ENCODE measurements around the gene RCCD1.
A peak's percentile ranks its signal among the peaks of the same experiment; 100 is the strongest.

Gene RCCD1

DNA sequence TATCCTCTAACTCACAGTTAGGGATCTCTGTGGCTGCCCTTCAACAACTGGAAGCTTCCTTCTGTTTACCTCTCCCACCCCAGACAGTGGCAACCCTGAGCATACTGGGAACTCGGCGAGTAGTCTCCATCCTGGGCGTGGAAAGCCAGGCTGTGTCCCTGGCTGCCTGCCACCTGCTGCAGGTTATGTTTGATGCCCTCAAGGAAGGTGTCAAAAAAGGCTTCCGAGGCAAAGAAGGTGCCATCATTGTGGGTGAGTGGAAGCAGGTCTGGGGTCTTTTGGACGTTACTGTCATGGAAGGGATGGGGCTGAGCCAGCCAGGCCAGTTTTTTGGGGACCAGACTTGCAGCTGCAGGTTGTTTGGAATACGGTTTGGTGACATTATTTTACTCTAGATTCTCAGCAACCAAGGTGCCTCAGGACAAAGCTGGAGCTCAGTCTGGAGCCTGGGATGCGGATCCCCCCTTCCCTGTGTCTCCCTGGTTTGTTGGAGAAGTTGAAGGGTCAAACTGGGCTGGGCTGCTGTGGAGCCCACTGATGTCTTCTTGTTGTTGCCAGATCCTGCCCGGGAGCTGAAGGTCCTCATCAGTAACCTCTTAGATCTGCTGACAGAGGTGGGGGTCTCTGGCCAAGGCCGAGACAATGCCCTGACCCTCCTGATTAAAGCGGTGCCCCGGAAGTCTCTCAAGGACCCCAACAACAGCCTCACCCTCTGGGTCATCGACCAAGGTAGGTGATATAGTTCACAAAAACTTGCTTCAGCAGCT, 12.1 kb upstream of the RCCD1 start:
- DNase-seq (ENCODE audit: low spot score): no peak

DNA sequence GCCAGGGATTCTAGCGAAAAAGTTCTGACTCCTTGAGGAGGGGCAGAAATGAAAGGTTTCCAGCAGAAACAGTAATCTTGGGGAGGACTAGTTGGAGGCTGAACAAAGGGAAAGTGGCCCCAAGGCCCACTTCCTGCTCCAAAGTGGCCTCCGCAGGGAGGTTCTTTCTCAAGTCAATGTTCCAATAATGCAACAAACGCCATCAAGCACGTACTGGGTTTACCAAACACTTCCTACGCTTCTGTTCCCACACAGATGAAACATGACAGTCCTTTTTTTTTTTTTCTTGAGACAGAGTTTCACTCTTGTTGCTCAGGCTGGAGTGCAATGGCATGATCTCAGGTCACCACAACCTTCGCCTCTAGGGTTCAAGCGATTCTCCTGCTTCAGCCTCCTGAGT, 9.6 kb upstream of the RCCD1 start:
- DNase-seq (ENCODE audit: low spot score): no peak

DNA sequence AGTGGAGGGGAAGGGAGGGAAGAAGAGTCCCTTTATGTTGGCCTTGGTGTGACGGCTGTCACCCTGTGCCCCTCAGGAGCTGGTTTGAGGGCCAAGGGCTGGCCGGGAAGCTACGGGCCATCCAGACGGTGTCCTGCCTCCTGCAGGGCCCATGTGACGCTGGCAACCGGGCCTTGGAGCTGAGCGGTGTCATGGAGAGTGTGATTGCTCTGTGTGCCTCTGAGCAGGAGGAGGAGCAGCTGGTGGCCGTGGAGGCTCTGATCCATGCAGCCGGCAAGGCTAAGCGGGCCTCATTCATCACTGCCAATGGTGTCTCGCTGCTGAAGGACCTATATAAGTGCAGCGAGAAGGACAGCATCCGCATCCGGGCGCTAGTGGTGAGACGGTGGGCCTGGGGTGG, 8.1 kb upstream of the RCCD1 start:
- DNase-seq (ENCODE audit: low spot score): no peak

DNA sequence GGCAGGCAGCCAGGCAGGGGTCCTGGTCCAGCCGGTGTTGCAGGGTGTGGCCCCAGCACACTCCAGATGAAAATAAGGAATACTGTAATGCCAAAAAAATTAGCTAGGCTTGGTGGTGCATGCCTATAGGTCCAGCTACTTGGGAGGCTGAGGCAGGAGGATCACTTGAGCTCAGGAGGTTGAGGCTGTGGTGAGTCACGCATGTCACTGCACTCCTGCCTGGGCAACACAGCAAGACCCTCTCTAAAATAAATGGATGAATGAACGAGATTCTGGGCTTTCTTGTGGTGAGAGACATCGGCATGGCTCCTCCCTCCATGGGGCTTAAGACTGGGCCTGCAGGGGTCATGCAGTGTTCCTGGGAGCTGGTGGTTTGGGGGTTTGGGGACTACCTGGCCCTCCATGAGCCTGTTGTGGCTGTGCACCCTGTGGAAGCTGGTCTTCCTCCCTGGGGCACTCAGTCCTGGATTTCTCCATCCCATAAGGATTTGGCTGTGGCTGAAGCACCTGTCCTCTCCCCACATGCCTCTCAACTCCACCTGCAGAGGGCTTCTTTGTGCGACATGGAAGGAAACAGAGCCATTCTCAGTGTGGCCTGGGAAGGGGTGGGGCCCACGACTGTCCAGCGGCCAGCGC, 7.6 kb upstream of the RCCD1 start:
- no peak for DNase-seq (ENCODE audit: low spot score)

DNA sequence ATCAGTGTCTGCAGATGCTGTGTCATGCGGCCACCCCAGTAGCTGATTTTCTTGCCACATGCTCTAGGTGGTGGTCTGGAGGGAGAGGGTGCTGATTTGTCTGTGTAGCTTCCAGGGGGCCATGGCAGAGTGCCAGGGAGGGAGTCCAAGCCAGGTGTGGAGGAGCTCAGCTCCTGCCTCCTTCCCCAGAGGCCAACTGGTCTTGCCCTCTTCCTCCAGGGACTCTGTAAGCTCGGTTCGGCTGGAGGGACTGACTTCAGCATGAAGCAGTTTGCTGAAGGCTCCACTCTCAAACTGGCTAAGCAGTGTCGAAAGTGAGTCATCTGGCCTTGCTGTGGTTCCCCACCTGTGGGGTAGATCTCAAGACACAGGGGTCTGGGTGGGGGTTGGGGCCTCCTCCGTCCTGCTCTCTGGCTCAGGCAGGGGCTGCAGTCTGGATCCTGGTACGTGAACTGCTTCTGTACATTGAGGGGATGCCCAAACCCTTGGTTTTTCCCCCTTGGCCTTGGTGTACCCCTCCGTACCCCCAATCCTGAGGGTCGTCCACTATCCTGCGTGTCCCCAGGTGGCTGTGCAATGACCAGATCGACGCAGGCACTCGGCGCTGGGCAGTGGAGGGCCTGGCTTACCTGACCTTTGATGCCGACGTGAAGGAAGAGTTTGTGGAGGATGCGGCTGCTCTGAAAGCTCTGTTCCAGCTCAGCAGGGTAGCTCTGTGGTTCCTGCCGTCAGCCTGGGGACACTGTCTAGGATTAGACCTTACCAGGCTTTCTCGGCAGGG, 6.9 kb upstream of the RCCD1 start:
- DNase-seq (ENCODE audit: low spot score): no peak

DNA sequence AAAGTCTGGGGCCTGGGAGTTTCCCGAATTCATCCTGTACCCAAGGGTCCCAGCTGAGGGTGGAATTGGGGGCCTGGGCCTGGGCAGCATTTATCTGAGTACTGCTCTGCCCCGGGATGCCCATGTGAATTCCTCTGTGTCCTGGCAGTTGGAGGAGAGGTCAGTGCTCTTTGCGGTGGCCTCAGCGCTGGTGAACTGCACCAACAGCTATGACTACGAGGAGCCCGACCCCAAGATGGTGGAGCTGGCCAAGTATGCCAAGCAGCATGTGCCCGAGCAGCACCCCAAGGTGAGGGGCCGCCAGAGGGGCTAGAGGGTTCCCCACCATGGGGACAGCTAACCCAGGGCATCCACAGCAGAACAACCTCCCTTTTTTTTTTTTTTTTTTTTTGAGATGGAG, 6.2 kb upstream of the RCCD1 start:
- DNase-seq (ENCODE audit: low spot score): no peak

DNA sequence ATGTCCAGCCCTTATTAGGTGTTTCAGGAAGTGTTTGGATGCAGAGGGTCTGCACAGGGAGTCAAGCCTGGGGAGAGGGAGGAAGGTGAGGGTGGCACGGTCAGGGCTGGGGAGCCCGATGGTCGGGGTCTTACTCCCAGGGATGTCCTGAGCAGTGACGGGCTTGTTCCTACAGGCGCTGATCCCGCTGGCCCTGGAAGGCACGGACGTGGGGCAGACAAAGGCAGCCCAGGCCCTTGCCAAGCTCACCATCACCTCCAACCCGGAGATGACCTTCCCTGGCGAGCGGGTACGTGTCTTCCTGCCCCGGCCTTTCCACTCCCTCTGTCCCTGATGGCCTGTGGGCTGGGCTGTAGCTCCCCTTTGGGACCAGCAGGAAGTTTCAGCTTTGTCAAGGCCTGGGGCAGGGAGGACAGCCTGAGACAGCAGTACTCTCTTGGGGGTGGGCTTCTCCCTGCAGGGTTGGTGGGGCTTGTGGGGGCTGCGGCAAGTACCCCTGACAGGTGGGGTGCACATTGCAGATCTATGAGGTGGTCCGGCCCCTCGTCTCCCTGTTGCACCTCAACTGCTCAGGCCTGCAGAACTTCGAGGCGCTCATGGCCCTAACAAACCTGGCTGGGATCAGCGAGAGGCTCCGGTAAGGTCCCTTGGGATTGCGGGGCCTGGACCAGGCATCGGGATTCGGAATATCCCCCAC, 4.6 kb upstream of the RCCD1 start:
- no peak for DNase-seq (ENCODE audit: low spot score)

DNA sequence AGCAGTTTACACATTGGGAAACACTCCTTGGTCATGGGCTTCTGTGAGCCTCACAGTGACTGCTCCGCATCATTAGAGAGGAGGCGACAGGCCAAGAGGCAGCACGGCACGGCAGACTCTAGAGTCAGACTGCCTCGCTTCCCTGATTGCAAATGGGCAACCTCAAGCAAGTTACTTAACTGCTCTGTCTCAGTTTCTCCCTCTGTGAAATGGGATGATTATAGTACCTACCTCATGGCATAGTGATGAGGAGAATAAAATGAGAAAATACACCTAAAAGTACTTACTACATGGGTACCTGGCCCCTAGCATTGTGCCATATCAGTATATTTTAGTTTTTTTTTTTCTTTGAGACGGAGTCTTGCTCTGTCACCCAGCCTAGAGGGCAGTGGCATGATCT, 4.0 kb upstream of the RCCD1 start:
- no peak for DNase-seq (ENCODE audit: low spot score)

DNA sequence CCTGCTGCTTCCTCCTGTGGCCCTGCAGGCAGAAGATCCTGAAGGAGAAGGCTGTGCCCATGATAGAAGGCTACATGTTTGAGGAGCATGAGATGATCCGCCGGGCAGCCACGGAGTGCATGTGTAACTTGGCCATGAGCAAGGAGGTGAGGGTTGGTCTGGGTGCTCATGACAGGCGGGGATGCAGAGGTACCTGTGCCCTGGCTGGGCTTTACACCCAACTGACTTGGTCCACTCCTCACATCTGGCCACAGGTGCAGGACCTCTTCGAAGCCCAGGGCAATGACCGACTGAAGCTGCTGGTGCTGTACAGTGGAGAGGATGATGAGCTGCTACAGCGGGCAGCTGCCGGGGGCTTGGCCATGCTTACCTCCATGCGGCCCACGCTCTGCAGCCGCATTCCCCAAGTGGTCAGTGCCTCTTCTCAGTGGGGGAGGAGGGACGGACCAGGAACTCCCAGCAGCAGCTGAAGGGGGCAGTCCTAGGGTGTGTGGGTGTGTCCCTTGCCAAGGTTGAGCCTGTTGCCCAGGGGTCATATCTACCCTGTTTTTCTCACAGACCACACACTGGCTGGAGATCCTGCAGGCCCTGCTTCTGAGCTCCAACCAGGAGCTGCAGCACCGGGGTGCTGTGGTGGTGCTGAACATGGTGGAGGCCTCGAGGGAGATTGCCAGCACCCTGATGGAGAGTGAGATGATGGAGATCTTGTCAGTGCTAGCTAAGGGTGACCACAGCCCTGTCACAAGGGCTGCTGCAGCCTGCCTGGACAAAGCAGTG, 1.6 kb upstream of the RCCD1 start:
- DNase-seq (ENCODE audit: low spot score): no peak

DNA sequence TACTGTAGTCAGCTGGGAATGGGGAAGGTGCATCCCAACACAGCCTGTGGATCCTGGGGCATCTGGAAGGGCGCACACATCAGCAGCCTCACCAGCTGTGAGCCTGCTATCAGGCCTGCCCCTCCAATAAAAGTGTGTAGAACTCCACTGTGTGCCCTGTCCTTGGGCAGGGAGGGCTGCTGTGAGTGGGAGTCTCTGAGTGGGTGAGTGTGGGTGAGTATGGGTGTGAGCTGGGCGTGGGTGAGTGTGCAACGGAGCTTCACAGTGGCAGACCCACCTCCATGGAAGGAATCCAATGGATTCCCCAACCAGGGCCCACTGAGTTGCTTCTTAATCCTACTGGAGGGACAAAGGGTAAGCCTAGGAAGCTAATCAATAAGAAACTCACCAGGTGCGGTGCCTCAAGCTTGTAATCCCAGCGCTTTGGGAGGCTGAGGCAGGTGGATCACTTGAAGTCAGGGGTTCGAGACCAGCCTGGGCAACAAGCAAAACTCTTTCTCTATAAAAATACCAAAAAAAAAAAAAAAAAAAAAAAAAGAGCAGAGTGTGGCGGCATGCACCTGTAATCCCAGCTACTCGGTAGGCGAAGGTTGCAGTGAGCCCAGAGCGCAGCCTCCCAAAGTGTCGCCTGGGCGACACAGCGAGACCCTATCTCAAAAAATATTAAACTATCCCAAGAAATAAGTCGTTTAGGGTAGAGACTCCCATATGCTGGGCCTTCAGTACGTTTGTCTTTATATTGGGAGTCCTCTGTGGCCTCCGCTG, 555 bp upstream of the RCCD1 start:
- DNase-seq (ENCODE audit: low spot score): no peak

DNA sequence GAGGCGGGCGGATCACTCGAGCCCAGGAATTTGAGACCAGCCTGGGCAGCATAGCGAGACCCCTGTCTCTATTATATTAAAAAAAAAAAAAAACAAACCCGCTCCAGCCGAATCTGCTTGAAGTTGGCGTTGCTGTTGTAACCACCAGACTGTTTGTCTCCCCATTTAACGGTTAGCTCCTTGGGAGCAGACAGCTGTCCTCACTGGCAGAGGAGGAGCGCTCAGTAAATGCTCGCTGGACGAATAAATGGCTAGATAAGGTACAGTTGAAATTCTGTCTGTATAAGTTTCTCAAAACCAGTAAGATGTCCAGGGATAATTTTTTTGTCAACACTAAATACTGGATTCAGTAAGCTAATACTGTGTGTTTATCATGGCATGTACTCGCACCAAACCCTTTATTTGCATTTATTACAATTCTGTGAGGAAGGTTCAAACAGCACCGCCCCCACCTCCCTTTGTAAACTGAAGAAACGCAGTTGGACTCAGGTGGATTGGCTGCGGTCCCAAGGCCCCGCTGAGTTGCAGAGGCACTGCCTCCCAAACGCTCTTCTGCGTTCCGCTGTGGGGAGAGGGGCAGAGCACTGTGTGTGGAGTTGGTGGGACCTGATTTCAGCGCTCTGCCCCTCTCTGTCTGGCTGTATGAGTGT, 1.1 kb downstream of the RCCD1 start:
- no peak for DNase-seq (ENCODE audit: low spot score)

DNA sequence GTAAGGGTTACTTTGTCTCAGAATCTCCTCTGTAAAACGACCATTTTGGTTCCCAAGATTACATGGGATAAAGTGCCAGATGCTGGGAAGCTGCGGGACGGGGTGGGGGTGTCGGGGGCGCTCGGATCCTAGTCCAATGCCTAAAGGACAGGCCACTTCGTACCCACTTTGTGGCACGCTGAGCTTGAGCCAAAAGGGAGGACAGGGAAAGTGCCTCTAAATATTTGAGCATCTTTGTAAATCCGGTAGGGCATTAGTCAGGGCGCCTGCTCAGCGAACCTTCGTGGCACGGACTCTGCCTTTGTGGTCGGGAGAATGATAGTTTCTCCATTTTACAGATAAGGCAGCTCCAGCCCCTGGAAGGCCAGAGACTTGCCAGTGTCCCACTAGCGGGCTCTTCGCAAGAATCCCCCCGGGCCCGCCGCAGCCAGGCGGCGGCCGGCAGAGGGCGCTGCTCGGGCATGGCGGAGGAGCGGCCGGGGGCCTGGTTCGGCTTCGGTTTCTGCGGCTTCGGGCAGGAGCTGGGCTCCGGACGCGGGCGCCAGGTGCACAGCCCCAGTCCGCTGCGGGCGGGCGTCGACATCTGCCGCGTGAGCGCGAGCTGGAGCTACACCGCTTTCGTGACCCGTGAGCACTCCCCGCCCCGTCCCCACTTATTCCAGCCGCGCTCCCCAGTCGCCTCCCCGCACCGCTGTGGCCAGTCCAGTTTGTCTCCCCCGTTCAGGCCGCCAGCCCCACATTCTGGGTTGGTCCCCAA, 1.8 kb downstream of the RCCD1 start:
- peak; percentile 67 for DNase-seq (ENCODE audit: low spot score)

DNA sequence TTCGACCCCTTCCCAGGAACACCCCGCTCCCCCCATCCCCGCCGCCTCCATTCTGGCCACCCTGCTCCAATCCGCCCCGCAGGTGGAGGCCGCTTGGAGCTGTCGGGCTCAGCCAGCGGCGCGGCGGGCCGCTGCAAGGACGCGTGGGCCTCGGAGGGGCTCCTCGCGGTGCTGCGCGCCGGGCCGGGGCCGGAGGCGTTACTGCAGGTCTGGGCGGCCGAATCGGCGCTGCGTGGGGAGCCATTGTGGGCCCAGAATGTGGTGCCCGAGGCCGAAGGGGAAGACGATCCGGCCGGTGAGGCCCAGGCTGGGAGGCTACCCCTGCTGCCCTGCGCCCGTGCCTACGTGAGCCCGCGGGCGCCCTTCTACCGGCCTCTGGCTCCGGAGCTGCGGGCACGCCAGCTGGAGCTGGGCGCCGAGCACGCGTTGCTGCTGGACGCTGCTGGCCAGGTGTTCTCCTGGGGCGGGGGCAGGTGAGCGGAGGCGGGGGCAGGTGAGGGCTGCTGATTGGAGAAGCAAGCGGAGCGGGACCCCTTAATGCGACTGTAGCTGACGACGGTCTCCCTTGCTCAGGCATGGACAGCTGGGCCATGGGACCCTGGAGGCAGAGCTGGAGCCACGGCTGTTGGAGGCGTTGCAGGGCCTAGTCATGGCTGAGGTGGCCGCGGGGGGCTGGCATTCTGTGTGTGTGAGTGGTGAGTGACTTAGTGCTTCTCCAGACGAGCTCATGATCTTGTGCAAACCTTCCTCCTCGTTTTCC, 2.5 kb downstream of the RCCD1 start:
- no peak for DNase-seq (ENCODE audit: low spot score)

DNA sequence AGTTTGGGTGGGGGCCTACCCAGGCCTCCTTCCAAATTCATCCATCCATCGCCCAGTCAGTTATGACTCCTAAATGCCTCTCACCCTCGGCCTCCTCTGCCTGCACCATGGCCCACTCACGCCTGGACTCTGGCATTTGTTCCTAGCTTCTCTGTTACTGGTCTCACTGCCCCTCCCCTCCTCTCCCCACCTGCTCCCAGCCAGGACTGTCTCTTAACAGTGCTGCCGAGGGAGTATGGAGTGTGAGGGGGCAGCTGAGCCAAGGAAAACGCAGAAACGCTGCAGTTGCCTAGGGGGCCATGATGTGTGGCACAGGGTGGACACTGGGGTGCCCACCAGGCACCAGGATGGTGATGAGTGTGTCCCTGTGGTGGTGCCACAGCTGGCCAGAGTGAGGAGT, 3.1 kb downstream of the RCCD1 start:
- no peak for DNase-seq (ENCODE audit: low spot score)

DNA sequence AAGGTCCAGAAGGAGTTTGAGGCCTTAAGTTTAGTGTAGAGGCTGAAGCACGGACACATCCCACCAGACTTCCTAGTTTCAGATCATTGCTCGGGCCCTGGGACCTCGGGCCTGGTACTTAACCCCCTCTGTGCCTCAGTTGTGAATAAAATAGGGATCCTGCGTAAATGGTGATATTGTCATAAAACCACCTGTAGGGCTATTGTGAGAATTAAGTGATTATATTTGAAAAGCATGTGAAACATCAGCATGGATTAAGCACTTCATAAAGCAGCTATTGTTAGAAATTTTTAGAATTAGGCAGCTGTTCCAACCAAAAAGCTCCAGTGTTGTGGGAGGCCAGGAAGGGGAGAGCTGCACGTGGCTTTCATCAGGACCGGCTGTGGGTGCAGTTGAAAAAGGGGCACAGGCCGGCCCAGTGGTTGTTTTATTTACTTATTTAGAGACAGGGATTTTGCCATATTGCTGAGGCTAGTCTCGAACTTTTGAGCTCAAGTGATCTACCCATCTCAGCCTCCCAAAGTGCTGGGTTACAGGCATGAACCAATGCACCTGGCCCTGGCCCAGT, 4.4 kb downstream of the RCCD1 start:
- DNase-seq (ENCODE audit: low spot score): no peak

DNA sequence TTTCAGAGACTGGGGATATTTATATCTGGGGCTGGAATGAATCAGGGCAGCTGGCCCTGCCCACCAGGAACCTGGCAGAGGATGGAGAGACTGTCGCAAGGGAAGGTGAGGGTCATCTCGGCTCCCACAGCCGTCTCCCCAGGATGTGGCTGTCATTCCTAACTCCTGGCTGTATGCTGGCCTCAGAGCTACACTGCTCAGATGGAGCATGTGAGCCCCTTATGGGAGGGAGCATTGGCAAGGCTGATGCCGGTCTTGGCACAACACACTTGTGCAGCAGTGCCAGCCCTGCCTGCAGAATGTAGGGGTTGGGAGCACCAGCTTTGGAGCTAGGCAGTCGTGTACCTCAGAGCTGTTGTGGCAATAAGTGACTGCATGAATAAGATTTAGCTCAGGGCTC, 5.2 kb downstream of the RCCD1 start:
- DNase-seq (ENCODE audit: low spot score): peak; percentile 93

DNA sequence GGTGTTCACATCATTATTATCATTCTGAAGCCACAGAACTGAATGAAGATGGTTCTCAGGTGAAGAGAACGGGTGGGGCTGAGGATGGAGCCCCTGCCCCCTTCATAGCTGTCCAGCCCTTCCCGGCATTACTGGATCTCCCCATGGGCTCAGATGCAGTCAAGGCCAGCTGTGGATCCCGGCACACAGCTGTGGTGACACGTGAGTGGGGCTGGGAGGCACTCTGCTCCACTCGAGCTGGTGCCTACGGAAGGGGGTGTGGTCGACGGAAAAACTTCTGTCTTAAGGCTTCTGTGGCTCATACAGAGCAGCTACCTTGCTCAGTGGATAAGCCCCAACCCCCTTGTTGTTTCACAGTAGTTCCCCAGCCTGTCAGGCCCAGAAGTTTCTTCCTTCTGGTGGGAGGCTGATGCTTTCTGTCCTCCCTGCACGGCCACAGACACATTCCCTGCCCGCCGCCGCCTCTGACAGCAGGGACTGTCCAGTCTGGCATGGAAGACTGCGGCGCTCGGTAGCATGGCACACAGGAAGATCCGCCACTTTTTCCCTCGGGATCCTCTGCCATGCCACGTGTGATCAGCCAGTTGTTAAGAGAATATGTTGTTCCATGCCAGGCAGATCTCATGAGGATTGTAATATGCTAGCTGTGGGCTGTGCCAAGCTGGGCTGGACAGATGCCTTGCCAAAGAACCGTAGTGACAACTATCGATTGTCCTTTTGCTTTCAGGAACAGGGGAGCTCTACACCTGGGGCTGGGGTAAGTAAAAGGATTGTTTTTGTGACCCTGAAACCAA, 5.8 kb downstream of the RCCD1 start:
- no peak for DNase-seq (ENCODE audit: low spot score)

DNA sequence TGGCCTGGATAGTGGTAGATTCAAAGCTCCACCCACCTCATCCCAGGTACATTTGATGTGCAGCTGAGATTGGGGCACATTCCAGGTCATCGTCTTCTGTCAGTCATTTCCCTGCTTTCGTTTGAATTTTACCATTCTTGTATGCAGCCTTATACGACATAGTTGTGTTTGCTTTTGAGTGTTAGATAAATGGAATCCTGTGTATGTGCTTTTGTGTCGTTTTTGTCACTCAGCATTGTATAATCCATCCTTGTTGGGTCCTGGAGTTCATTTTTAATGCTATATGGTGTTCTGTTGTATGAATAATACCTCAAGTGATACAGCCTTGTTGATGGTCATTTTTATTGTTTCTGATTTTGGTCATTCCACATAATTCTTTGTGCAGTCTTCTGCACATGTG, 7.3 kb downstream of the RCCD1 start:
- no peak for DNase-seq (ENCODE audit: low spot score)

Measured in Ammon's horn (tissue), 1 donor.